GM18517 (cell line): Measurements from ENCODE around the gene SMC1A.
"Not testable (repeated sequence)": the region's sequence is repeated elsewhere in the genome, so short reads cannot be mapped to it uniquely, and the experiment has no call there.

ENCODE experiments used
- ATAC-seq: cut with Tn5 transposase; IDR thresholded peaks from one replicate; pipeline ENCODE4 v1.9.1; 2021; ENCODE audit warnings: mild to moderate bottlenecking, moderate library complexity; ENCODE audit not compliant: unreplicated experiment

SMC1A gene

DNA sequence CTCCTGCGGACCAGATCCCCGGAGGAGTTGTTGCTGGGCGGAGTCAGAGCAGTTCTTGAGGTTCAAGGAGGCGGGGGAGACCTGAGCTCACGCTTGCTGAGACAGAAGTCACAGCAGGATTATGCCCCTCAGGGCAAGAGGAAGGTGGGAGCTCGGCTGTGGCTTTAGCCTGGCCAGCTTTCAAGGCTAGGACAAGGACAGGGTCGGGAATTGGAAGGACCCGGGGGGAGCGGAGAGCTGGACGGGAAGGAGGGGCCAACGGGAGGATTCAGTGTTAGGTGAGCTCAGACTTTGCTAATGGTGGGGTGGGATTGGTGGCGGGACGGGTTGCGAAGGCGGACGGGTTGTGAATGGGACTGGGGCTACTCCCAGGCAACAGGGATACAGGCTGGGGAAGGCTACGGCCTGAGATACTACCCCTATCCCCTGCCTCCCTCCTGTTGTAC is 430 bp upstream of the SMC1A start, which contains the start of gene RIBC1:
RIBC1 (plus strand) TSS at position 13 of the 446 bp plus-strand sequence. CDS start 3,404 bp downstream, outside the sequence.
- no peak for ATAC-seq

DNA sequence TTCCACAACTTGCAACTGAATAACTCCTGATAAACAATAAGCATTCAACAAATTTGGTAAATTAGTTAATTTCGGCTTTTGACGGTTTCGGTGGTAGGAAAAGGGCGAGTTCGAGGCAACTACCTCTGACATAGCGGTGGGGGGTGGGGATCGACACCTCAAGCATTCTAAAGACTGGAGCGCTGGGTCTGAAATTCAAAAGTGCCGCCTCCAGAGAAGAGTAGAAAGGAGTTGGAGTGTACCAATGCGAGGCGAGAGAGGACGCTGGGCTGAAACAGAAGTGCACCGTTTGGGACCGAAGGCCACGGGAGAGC is 725 bp downstream of the SMC1A start:
- peak; percentile 5 for ATAC-seq

DNA sequence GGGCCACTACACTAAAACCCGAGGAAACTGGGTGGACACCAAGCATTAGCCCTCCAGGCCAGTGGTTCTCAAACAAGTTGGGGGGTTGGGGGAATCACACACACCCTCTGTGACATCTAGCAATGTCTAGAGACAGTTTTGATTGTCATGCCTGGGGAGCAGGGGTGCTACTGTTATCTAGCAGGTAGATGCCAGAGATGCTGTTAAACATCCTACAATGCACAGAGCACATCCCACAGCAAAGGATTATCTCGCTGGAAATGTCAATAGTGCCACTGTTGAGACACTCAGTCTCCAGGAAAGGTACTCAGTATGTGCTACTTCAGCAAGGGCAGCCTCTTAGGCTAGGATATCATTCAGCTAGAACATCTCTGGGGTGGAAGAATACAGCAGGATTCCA is 1.3 kb downstream of the SMC1A start:
- no peak for ATAC-seq

DNA sequence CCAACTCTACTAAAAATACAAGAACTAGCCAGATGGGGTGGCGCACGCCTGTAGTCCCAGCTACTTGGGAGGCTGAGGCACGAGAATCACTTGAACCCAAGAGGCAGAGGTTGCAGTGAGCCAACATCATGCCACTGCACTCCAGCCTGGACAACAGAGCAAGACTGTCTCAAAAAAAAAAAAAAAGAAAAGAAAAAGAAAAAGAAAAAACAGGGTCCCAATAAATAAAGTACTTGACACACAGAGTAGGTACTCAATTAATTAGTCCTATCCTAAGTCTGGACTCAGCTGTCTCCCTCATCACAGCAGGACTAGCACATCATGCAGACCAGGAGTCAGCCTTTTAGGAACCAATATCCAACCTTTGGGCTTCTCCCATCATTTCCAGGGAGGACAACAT is 2.1 kb downstream of the SMC1A start:
- ATAC-seq, result not testable (repeated sequence)

DNA sequence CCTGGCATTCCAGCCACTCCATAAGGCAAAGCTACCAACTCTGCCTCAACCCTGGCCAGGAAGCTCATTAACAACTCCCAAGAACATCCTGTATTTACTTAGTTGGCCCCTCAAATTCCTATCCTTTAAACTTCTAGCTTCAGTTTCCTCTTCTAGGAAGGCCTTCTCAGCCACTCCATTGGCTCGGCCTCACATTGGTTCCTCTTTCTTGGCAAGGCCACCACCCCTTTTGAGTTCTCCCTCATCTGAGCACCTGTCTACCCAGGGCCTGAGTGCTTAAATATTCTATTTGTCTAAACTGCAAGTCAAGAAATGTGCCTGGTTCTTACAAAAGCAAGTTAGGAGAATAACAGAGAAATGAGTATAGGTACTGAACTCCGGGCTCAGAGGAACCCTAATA is 10.0 kb downstream of the SMC1A start:
- ATAC-seq, result no peak

DNA sequence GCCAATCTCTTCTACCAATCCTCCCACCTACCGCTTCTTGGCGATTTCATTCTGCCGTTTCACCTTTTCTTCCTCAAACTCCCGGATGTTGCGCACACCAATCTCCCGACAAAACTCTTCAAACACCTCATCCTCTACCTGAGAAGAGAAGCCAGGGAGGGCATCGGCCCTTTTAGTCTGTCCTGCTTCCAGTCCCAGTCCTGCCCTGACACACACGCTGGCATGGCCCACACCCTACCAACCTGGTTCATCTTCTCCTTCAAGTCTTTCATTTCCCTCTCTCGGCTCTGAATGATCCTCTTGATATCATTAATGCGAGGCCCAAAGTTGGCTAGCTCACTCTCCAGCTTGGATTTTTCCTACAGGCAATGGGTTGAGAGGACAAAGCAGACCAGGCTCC is 18.9 kb downstream of the SMC1A start:
- ATAC-seq, result no peak

DNA sequence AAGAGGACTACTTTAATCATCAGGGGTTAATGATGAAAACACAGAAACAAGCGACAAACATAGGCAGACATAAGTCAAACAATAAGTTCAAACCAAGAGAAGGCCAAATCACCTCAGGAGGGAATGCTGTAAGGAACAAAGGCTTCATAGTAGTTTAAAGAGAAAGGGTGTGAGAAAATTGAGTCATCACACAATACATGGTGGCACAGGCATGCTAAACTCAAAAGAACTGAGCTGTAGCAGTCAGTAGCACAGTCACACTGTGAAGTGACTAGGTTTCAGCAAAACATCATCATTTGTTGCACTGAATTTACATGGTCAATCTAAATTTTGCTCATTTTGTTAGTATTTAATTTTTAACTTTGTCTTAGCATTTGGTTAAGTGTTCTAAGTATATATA is 24.2 kb downstream of the SMC1A start:
- ATAC-seq, result no peak

DNA sequence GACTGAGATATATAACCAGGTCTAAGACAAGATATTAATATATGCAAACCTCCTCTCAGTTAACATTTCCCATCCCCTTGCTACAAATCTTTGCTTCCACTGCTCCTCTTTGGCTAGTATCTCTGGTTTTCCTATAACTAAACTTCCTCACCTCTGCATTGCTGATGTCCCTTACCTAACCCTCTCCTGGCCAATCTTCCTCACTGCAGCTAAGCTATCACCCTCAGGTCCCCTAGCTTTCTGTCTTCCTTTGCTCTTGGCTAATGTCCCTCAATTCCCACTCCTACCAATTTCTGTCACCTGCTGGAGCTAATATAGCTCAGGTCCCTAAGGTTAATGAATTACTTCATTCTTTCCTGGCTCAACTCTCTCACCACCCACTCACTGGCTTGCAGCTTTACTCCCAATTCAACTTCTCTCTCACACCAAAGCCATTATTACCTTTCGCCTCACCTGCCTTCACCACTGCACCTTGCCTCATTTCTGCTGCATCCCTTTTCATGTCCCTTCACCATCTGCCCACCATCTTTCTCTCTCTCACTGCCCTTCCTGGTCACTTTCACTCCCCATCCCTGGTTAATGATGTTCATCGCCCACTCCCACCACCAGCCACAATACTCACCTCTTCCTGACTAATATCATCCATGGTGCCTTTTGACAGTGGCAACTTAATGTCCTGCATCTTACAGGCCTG is 26.7 kb downstream of the SMC1A start:
- ATAC-seq, result no peak

DNA sequence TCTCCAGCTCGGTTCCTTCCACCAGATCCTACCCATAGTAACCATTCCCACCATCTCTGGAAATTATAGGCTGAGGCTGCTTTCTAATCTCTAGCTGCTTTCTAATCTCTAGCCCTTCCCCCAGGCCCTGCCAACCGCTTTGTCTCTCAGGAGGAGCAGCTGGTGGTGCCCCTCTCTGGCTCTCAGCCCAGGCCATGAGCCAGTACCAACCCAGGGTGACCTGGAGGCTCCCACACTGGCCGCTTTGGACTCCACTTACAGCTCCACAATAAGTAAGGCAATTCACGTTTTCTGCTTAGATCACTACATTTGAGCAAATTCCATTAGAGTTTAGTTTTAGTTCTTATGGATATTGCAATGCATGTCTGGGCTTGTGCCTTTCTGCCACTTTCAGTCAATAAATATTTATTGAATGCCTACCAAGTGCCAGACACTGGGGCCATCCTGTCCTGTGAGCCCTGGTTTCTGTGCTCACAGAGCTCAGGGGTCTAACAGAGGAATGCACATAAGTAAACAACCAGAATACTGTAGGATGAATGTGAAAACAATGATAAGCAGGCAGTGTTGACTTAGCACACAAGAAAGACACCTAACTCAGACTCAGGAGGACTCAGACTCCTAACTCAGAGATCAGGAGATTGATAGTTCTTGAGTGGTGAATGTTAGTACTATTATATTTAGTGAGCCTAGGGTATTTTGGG is 38.9 kb downstream of the SMC1A start:
- ATAC-seq, result no peak

DNA sequence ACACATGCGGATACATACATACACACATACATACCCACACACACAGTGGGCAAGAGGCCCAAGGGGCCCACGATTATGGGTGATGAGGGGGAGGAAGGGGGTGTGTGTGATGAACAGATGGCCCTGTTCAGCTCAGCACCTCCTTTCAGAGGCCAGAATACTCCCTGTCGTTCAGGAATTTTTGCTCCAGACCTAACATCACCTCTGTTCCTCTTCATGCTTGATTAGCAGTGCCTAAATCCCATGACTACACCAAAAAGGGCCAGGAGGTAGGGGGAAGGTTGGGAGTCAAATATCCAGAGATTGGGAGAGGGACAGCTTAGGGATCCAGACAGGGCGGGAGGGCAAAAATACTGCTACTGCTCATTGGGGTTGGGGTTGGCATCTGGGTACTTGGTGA is 42.7 kb downstream of the SMC1A start:
- no peak for ATAC-seq

DNA sequence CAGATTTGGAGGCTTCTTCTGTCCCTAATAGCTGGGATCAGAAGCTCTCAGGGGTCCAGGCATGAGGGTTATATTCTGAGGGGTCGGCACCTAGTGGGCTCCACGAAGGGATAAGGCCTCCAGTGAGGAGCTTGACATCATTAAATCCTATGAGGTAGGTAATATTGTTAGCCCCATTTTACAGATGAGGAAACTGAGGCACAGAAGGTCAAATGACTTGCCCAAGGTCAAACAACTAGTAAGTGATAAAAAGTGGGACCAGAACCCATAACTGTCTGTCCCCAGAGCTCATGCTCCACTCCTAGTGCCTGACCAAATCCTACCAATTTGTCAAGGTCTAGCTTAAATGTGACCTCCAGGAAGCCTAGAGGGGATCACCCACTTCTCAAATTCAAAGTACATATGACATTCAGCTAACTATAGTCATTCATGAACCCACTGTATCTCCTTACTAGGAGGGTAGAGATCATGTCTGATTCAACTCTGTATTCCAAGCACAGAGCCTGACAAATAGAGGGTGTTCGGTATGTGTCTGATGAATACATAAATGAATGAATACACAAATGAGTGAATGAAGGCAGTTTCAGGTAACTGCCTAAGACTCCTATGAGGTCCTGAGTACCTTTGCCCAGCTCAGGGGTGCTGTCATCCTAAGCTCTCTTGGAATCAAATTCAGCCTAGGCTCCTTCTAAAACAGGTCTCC is 43.3 kb downstream of the SMC1A start:
- no peak for ATAC-seq

DNA sequence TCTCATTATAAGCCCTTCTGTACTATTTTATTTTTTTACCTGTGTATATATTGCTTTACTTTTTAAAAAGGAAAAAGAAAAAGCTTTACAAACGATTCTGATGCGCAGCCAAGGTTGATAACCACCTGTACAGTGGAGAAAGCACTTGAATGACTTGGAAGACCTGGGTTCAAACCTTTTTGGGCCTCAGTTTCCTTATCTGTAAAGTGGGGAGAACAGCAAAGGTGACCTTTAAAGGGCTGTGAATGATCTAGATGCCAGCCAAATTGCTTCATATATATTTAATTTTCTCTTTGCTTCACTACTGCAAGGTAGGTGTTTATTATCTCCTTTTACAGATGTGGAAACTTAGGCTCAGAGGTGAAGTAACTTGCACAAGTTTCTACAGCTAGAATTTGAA is 45.0 kb downstream of the SMC1A start:
- ATAC-seq, result no peak

DNA sequence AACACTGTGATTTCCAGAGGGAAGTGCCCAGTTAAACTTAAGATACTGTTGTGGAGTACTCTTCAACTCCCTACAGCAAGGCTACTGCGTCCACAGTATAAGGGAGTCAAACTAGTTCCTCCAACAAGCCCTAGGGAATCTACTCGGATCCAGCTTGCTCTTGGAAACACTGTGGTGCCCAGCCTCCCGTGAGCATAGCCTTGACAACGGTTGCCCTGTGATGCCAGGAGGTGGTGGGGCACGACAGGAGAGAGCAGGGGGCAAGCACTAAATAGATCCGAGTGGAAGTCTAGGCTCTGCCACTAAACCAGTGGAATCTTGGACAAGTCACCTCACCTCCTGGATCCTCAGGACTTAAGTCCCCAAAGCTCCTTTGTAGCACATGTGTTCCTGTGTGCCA is 45.6 kb downstream of the SMC1A start:
- no peak for ATAC-seq

DNA sequence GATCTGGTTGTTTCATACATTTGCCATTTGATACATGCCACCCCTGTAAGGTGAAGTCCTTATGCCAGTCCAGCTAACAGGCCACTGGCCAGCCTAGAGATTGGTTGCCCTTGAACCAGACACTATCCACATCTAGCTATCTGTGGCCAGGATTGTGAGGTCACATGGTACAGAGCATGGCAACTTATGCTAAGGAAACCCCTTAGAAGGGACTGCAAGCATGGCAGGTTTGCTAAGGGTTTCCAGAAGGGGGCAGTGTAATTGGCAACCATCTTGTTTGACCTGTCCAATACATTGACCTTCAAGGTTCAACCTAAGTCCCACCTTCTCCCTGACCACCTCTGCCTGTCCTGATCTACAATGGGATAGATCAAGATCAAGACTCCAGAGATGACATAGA is 47.5 kb downstream of the SMC1A start:
- no peak for ATAC-seq

DNA sequence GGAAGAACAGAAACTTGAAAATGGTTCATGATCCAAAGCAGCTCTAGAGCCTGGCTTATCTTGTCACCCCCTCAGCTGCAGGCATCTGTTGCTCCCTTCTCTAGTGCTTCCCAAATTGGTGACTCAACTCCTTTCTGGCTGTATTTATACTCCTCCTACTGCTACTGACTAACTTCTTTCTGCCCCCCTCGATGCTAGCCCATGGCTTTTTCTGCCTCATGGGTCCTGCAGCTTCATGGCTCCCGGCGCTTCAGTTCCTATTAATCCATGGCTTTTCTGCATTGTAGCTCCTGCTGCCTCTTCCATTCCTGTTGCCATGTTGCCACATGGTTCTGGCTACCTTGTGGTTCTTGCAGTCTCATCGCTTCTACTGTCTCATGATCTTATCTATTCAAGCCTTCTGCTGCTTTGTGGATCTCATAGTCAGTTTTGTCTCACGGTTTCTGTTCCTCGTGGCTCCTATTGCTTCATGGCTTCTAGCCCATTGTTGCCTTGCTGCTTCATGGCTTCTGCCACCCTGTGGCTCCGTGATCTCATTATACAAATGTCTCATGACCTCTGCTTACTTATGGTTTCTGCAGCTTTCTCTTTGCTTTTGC is 48.1 kb downstream of the SMC1A start:
- ATAC-seq, result no peak

DNA sequence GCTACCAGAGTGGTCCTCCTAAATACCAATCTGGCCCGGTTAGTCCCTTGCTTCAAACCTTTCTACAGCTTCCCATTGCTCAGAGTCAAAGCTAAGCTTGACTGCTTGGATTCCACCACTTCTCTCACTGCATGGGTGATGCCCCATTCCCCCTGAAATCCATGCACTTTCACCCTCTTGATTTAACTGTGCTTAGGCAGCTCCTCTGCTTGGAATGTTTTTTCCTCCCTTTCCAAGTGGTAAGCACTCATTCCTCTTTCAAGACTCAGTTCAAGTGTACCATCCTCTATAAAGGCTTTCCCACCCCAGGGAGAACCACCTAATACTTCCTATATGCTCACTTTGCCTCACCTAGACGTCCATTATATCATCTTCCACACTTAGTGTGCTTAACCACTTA is 49.1 kb downstream of the SMC1A start:
- ATAC-seq, result no peak

DNA sequence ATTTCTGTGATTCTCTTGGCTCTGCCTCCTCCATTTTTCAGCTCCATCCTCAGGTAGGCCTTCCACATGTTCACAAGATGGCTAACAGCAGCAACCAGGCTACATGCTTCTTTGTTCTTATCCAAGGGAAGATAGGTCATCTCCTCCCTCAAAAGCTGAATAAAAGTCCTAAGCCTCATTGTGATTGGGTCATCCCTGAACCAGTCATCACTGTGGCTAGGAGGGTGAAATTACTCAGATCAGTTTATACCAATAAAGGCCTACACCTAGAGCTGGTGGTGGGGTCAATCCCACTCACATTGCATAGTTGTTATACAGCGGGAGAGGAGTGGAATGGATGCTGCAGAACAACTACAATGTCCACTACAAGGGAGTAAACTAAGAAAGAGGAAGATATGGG is 56.0 kb downstream of the SMC1A start:
- not testable (repeated sequence) for ATAC-seq

DNA sequence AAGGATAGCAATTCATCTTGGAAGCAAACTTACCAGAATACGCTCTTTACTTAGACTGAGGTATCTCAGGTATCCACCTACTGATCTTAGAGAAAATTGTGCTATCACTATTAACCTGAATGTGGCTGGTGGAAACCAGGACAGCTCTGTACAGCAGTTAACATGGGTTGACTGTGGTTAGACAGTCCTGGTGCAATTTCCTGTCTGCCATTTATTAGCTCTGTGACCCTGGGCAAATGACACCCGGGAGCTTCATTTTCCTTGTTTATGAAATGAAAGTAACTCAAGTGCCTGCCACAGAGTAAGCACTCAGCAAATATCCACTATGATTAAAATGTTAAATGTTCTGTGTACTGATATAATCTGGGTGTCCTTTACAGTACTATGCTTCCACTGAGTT is 60.0 kb downstream of the SMC1A start:
- ATAC-seq, result no peak

DNA sequence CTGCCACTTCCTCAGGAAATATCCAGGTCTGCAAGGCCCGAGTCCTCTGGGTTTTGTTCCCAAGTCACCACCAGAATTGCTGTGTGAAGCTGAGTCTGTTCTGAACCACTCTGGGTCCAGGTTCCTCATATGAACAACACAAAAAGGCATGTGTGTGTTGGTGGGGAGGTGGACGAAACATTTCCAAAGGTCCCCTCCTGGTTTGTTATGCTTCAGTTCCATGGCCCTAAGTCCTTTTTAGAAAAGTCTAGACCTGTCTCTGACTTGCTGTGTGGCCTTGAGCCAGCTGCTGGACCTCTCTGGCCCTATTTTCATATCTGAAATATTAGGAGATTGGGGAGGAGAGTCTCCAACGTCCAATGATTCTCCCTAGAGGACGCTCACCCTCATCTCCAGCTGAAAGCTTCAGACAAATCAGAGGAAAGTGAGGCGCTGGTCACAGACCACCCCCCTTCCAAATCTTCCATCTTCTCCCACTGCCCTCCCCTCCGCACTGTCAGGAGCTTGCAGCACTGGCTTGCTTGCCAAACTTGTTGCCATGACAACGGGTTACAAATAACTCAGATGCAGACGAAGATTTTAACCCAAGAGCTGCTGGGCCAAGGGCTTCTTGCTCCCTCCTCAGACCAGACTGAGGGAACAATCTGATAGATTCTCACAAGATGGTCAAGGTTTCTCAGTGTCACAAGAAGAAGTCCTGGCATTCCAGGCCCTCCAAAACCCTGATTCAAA is 64.5 kb downstream of the SMC1A start:
- no peak for ATAC-seq

DNA sequence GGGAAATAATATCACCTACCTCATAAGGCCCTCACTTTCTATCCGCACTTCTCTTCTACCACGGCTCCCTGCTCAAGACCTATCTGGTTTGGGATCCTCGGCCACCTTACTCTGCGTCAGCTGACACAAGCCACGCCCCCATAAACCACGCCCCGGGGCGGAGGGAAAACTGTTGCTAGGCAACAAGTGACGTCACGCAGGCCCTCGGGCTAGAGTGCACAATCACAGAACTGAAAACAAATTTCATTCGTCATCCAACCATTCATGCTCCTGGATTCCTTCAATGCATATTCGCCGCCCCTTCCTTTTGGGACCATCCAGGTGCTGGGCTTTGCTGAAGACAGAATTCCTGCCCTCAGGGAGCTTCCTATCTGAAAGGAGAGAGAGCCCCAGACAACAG is 66.3 kb downstream of the SMC1A start:
- no peak for ATAC-seq

DNA sequence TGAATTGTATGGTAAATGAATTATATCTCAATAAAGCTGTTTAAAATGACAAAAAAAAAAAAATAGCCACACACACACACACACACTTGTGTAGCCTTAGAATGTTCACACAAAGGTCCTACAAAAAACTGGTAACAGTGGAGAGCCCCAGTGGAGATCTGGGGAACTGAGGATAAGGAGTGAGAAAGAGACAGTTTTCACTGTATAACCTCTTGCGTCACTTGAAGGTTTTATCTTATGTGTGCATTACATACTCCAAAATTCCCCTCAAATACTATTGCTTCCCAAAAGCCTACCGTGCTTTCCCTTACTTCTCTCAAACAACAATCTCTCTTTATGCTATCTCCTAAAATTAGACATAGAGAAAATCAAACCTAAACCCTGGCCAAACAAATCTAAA is 67.8 kb downstream of the SMC1A start:
- no peak for ATAC-seq
